Measurements from ENCODE around the gene CEP63.

The CEP63 gene

GRCh38 chr3:134494495-134494894 is 8.6 kb downstream of the CEP63 start:
- no peak for DNase-seq (ENCODE audit: low spot score)
- POLR2A ChIA-PET (ENCODE audit: low non-redundant PET): interaction anchor here (0.5 kb wide), 1 partner anchor 122 kb away, joined by 5 read pairs; no protein-coding TSS in a partner anchor
- CTCF ChIA-PET: interaction anchor here (0.6 kb wide), 1 partner anchor 50 kb away, joined by 5 read pairs; no protein-coding TSS in a partner anchor
- TF ChIP-seq CTCF (conservative IDR thresholded peaks at IDR 0.05; ENCODE audit: low read depth): no peak
- no peak overlapping the region for H3K27ac ChIP-seq

GRCh38 chr3:134495980-134496379 is 10.1 kb downstream of the CEP63 start:
- ChIA-PET CTCF (no interaction called here), POLR2A (ENCODE audit: low non-redundant PET) (no interaction called here)
- H3K27ac ChIP-seq: no peak overlapping the region
- TF ChIP-seq CTCF (conservative IDR thresholded peaks at IDR 0.05; ENCODE audit: low read depth): no peak
- DNase-seq (ENCODE audit: low spot score): no peak

GRCh38 chr3:134496471-134497071 is 10.7 kb downstream of the CEP63 start:
- no peak for DNase-seq (ENCODE audit: low spot score)
- no peak overlapping the region for H3K27ac ChIP-seq
- ChIA-PET CTCF (no interaction called here), POLR2A (ENCODE audit: low non-redundant PET) (no interaction called here)
- no peak for TF ChIP-seq CTCF (conservative IDR thresholded peaks at IDR 0.05; ENCODE audit: low read depth)

GRCh38 chr3:134503266-134503665 is 17.4 kb downstream of the CEP63 start:
- H3K27ac ChIP-seq: no peak overlapping the region
- ChIA-PET CTCF (no interaction called here), POLR2A (ENCODE audit: low non-redundant PET) (no interaction called here)
- TF ChIP-seq CTCF (conservative IDR thresholded peaks at IDR 0.05; ENCODE audit: low read depth): no peak
- DNase-seq (ENCODE audit: low spot score): no peak

GRCh38 chr3:134504132-134504531 is 18.3 kb downstream of the CEP63 start:
- TF ChIP-seq CTCF (conservative IDR thresholded peaks at IDR 0.05; ENCODE audit: low read depth): no peak
- no peak for DNase-seq (ENCODE audit: low spot score)
- CTCF ChIA-PET: no interaction called here
- H3K27ac ChIP-seq: no peak overlapping the region
- POLR2A ChIA-PET (ENCODE audit: low non-redundant PET): no interaction called here

GRCh38 chr3:134505485-134505884 is 19.6 kb downstream of the CEP63 start:
- no peak for DNase-seq (ENCODE audit: low spot score)
- H3K27ac ChIP-seq: no peak overlapping the region
- ChIA-PET POLR2A (ENCODE audit: low non-redundant PET) (no interaction called here), CTCF (no interaction called here)
- TF ChIP-seq CTCF (conservative IDR thresholded peaks at IDR 0.05; ENCODE audit: low read depth): no peak
